ENCODE data around the gene SIPA1L3.
"Not testable (repeated sequence)": the region's sequence is repeated elsewhere in the genome, so short reads cannot be mapped to it uniquely, and the experiment has no call there.

The SIPA1L3 gene

GRCh38 chr19:38023671-38024541, 116.9 kb downstream of the SIPA1L3 start:
- DNase-seq, result no peak

- no peak for DNase-seq
Measured at GRCh38 chr19:38024992-38025908, 118.2 kb downstream of the SIPA1L3 start.

GRCh38 chr19:38025909-38026307, 118.9 kb downstream of the SIPA1L3 start:
- DNase-seq, result no peak

DNA sequence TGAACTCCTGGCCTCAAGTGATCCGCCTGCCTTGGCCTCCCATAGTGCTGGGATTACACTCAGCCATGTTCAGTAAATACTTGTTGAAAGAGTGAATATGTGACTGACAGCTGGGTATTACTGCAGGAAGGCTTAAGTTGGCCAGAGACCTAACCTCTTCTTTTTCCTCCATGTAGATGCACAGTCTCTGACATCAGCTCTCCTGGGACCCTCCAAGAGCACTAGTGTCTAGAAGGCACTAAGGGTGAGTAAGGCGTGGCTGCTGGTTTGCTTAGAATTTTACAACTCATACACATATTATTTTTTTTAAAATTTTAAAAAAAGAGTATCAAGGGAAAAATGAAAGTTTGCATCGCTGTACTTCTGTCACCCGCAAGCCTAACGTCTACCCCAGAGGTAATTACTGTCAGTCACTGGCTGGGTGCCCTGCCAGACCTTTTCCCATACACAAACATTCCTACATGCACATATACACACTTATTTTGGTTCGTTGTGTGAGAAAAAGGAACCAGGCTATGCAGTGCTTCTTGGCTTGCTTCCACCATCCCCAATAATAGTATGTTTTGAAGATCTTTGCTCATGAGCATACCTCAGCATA, 122.0 kb downstream of the SIPA1L3 start:
- DNase-seq, result no peak

DNA sequence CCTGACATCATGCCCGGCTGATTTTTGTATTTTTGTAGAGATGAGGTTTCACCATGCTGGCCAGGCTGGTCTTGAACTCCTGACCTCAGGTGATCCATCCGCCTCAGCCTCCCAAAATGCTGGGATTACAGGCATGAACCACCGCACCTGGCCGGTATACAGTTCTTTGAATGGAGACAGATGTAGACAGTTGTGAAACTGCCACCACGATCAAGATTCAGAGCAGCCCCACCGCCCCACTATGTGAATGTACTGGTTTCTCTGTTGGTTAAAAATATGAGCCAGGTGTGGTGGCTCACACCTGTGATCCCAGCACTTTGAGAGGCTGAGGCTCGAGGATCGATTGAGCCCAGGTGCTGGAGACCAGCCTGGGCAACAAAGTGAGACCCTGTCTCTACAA, 123.0 kb downstream of the SIPA1L3 start:
- DNase-seq, result not testable (repeated sequence)

- no peak for DNase-seq
Measured at GRCh38 chr19:38030686-38031422, 123.8 kb downstream of the SIPA1L3 start.

GRCh38 chr19:38031423-38031770, 124.4 kb downstream of the SIPA1L3 start:
- DNase-seq, result no peak

GRCh38 chr19:38032151-38032550, 125.1 kb downstream of the SIPA1L3 start:
- no peak for DNase-seq

- peak; percentile 73 for DNase-seq
Measured at GRCh38 chr19:38032951-38033350, 125.9 kb downstream of the SIPA1L3 start.

- DNase-seq, result peak; percentile 87
Measured at GRCh38 chr19:38033658-38034491, 126.9 kb downstream of the SIPA1L3 start.

- peak; percentile 78 for DNase-seq
Measured at GRCh38 chr19:38034492-38034860, 127.5 kb downstream of the SIPA1L3 start.

DNA sequence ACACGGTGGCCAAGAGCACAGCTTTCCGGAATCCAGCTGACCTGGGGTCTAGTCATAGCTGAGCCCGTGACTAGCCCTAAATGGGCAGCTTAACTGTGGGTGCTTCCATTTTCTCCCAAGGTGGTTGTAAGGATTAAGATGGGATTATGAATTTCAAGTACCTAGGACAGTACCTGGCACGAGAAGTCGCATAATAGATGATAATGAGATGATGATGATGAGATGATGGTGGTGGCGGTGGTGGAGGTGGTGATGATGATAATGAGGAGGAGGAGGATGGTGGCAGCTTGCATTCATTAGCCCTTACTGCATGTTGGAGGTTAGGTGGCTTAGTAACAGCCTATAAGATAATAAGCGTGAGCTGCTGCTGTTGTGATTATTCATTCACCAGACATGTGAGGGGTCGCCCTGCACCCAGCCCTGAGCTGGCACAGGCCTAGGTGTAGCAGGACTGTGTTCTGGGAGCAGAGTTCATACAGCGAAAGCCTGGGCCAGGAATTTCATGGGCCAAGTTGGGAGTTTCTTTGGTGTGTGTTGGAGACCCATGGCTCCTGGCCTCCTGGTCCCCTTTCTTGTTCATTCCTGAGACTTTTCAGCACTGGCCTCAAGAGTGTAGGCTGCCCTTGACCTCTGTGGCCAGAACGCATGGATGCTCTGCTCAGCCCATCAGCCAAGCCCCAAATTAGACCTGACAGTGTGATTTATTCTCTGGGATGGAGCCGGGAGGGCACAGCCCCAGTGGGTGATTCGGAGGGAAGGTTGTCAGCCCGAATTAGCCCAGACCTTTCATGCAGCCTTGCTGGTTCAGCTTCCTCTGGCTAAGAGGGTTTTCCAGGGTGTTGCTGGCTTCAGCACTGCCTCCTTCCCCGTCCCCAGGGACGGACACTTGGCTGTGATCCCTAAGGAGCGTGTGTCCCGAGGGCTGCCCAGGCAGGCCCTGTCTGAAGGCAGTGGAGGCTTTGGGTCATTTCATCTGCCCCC, 128.8 kb downstream of the SIPA1L3 start:
- no peak for DNase-seq

- no peak for DNase-seq
Measured at GRCh38 chr19:38036707-38037611, 130.0 kb downstream of the SIPA1L3 start.

- DNase-seq, result no peak
Measured at GRCh38 chr19:38039966-38040365, 133.0 kb downstream of the SIPA1L3 start.

- DNase-seq, result no peak
Measured at GRCh38 chr19:38042132-38042531, 135.1 kb downstream of the SIPA1L3 start.

GRCh38 chr19:38043649-38044144, 136.7 kb downstream of the SIPA1L3 start:
- DNase-seq, result no peak

GRCh38 chr19:38044267-38045111, 137.5 kb downstream of the SIPA1L3 start:
- peak; percentile 41 for DNase-seq

GRCh38 chr19:38045554-38046253, 138.7 kb downstream of the SIPA1L3 start:
- no peak for DNase-seq

Data from suppressor macrophage treated with lipopolysaccharide for 4 hours (primary cell).